Endothelial cell of umbilical vein (primary cell): ENCODE data around the gene ATAT1.

ENCODE experiments used
- CTCF ChIP-seq, 2 donors: IDR thresholded peaks; 1 replicate in 1 of 2; 2 replicates in 1 of 2; pipeline ENCODE4 v1.5.1; 2011; ENCODE audit warnings: low read length in 2 of 2, mild to moderate bottlenecking in 2 of 2, moderate library complexity in 2 of 2, control low read depth in 1 of 2, inconsistent platforms in 1 of 2, low read depth in 1 of 2; ENCODE audit not compliant: insufficient read depth in 1 of 2; ENCODE audit errors: extremely low read depth in 1 of 2
- EZH2 ChIP-seq: IDR thresholded peaks from 2 replicates; pipeline ENCODE4 v1.6.1; 2012; ENCODE audit warnings: borderline replicate concordance, low read depth, mild to moderate bottlenecking, moderate library complexity, low read length, inconsistent platforms; ENCODE audit not compliant: severe bottlenecking
- FOS ChIP-seq: IDR thresholded peaks from 2 replicates; pipeline ENCODE4 v1.6.1; 2011; ENCODE audit warnings: mild to moderate bottlenecking, low read length, moderate library complexity, borderline replicate concordance; ENCODE audit not compliant: insufficient read depth
- GATA2 ChIP-seq: IDR thresholded peaks from 2 replicates; pipeline ENCODE4 v1.7.0; 2011; ENCODE audit warnings: low read depth, mild to moderate bottlenecking, moderate library complexity, mixed read lengths, low read length; ENCODE audit not compliant: insufficient read length, insufficient read depth
- JUN ChIP-seq: IDR thresholded peaks from 2 replicates; pipeline ENCODE4 v1.6.1; 2011; ENCODE audit warnings: borderline replicate concordance, low read depth; ENCODE audit not compliant: insufficient read length, insufficient read depth
- MAX ChIP-seq: IDR thresholded peaks from 2 replicates; pipeline ENCODE4 v1.6.1; 2011; ENCODE audit not compliant: insufficient read depth, insufficient read length
- MYC ChIP-seq: IDR thresholded peaks from one replicate; pipeline ENCODE4 v1.6.1; 2011; ENCODE audit warnings: mild to moderate bottlenecking, low read depth, low read length
- POLR2AphosphoS5 ChIP-seq: IDR thresholded peaks from 2 replicates; pipeline ENCODE4 v1.6.1; 2012; ENCODE audit warnings: low read depth, mild to moderate bottlenecking, control low read depth, low read length, moderate library complexity; ENCODE audit not compliant: insufficient read depth

GRCh38 chr6:30612213-30612612 is 14.5 kb upstream of the ATAT1 start:
- TF ChIP-seq CTCF (IDR thresholded peaks at IDR 0.05; ENCODE audit: extremely low read depth in 1 of 2, insufficient read depth in 1 of 2, low read depth in 1 of 2, low read length in 2 of 2) (peak in 1 of 2 donors; percentile 22), JUN (no peak), MYC (no peak), POLR2AphosphoS5 (no peak), MAX (no peak), GATA2 (no peak), EZH2 (no peak), FOS (no peak)
